GM23248 (cell line): ENCODE measurements around the gene THOP1. TPM values are rescaled to one million over a fixed set of nuclear protein-coding genes. Genes with fewer than 3 reads are reported as not detected.

Source experiments
- DNase-seq: peaks from one replicate; pipeline ENCODE4 v3.0.0-alpha.2; 2015
- H2AFZ ChIP-seq: fragments of 200-600 bp; sonication (generic); 2 replicates; pipeline ENCODE4 v1.6.1; 2016; ENCODE audit warnings: antibody characterized with exemption
- H3F3A ChIP-seq: fragments of 200-600 bp; sonication (generic); 2 replicates; pipeline ENCODE4 v1.6.1; 2016; ENCODE audit warnings: mild to moderate bottlenecking, antibody characterized with exemption, mixed run types; ENCODE audit not compliant: insufficient read depth
- H3K27ac ChIP-seq: fragments of 200-600 bp; sonication (generic); 2 replicates; pipeline ENCODE4 v1.5.1; 2016; ENCODE audit warnings: mild to moderate bottlenecking
- H3K27me3 ChIP-seq: fragments of 200-600 bp; sonication (generic); replicated peaks from 2 replicates; pipeline ENCODE4 v1.6.1; 2016; ENCODE audit warnings: mild to moderate bottlenecking; ENCODE audit not compliant: insufficient read depth
- H3K36me3 ChIP-seq: fragments of 200-600 bp; sonication (generic); 2 replicates; pipeline ENCODE4 v1.6.1; 2016; ENCODE audit warnings: low read depth, mild to moderate bottlenecking
- H3K4me1 ChIP-seq: fragments of 200-600 bp; sonication (generic); 2 replicates; pipeline ENCODE4 v1.6.1; 2016; ENCODE audit warnings: mild to moderate bottlenecking; ENCODE audit not compliant: insufficient read depth
- H3K4me2 ChIP-seq: fragments of 200-600 bp; sonication (generic); one replicate; pipeline ENCODE4 v1.6.1; 2016; ENCODE audit warnings: mild to moderate bottlenecking; ENCODE audit not compliant: unreplicated experiment
- H3K4me3 ChIP-seq: fragments of 200-600 bp; sonication (generic); 2 replicates; pipeline ENCODE4 v1.5.1; 2016; ENCODE audit warnings: mild to moderate bottlenecking
- H3K79me2 ChIP-seq: fragments of 200-600 bp; sonication (generic); 2 replicates; pipeline ENCODE4 v1.6.1; 2016; ENCODE audit warnings: mild to moderate bottlenecking; ENCODE audit not compliant: insufficient read depth
- H3K9ac ChIP-seq: fragments of 200-600 bp; sonication (generic); 2 replicates; pipeline ENCODE4 v1.6.1; 2016; ENCODE audit warnings: mild to moderate bottlenecking
- H3K9me2 ChIP-seq: fragments of 200-600 bp; sonication (generic); 2 replicates; pipeline ENCODE4 v1.6.1; 2016; ENCODE audit warnings: mixed run types, mild to moderate bottlenecking, moderate library complexity; ENCODE audit not compliant: insufficient read depth
- H3K9me3 ChIP-seq: fragments of 200-600 bp; sonication (generic); one replicate; pipeline ENCODE4 v1.6.1; 2017; ENCODE audit warnings: low read depth
- H4K20me1 ChIP-seq: fragments of 200-600 bp; sonication (generic); 2 replicates; pipeline ENCODE4 v1.6.0; 2016; ENCODE audit not compliant: insufficient read depth
- EZH2 ChIP-seq: fragments of 200-600 bp; sonication (generic); IDR thresholded peaks from 2 replicates; pipeline ENCODE4 v1.6.1; 2018; ENCODE audit warnings: antibody characterized with exemption, mild to moderate bottlenecking; ENCODE audit not compliant: insufficient read depth, poor library complexity, severe bottlenecking
- EZH2phosphoT487 ChIP-seq: fragments of 200-600 bp; sonication (generic); IDR thresholded peaks from 2 replicates; pipeline ENCODE4 v1.6.1; 2018; ENCODE audit warnings: antibody characterized with exemption, moderate library complexity, mild to moderate bottlenecking, low read depth; ENCODE audit not compliant: insufficient read depth
- WGBS, 2 experiments: methylation state at CpG; one replicate each; pipeline ENCODE4 v1.1.6; 2015 to 2017; ENCODE audit warnings: low lambda C conversion rate in 2 of 2, low coverage in 1 of 2; ENCODE audit errors: missing lambda C conversion rate in 2 of 2; 5-methylcytosine and 5-hydroxymethylcytosine counted together
- in situ Hi-C: fragments of 300-500 bp; cut with MboI; formaldehyde crosslinking; loops from 2 replicates; pipeline ENCODE4 v1.15.0; 2020
- polyA plus RNA-seq: library from polyadenylated mRNA; unstranded; fragments of >200 nt; fragmentation: Nextera tagmentation; extraction: Ambion mirVana; gene quantifications from 2 replicates; pipeline ENCODE4 v1.2.1, GENCODE V29; 2016
- total RNA-seq: library from RNA; depleted of rRNA; stranded (reverse); fragments of >200 nt; shearing (Covaris generic); gene quantifications from 2 replicates; pipeline ENCODE4 v1.2.3, GENCODE V29; 2014; rRNA removed

THOP1 gene
- total RNA-seq (136 and 153 TPM in 2 replicates), polyA plus RNA-seq (64.8 and 70.0 TPM in 2 replicates)

GRCh38 chr19:2785244-2785997 is at the start of gene THOP1:
Gene THOP1 (plus strand): TSS chr19:2785503. CDS start chr19:2785663, 160 bp downstream.
- peak within 1 kb of the TSS; percentile 90 for H3K4me2 ChIP-seq
- peak within 1 kb of the TSS; percentile 87 for H2AFZ ChIP-seq
- no peaks in the 10 kb centered on the region for H3K27me3 ChIP-seq
- peaks cover 75% of the 10 kb centered on the region for H3K79me2 ChIP-seq
- H3F3A ChIP-seq, result peaks cover 7% of the 10 kb centered on the region
- peak; percentile 100 for DNase-seq
- H3K9me2 ChIP-seq, result no peaks in the 10 kb centered on the region
- H3K4me3 ChIP-seq, result peak within 1 kb of the TSS; percentile 91
- WGBS, 2 experiments, result 1 to 2% methylated on average over 33 to 56 of the region's 78 CpGs
- TF ChIP-seq EZH2phosphoT487, result no peak
- TF ChIP-seq EZH2, result no peak
- H3K4me1 ChIP-seq, result peaks cover 24% of the 10 kb centered on the region
- H3K27ac ChIP-seq, result peak within 1 kb of the TSS; percentile 67
- peak within 1 kb of the TSS; percentile 90 for H3K9ac ChIP-seq
- no peaks in the 10 kb centered on the region for H4K20me1 ChIP-seq
- H3K9me3 ChIP-seq, result no peaks in the 10 kb centered on the region
- H3K36me3 ChIP-seq, result no peaks in the 10 kb centered on the region
- in situ Hi-C loops, result no loop called here

GRCh38 chr19:2736550-2737190 is 48.6 kb upstream of the THOP1 start:
- Histone ChIP-seq H3K36me3 (no peaks in the 10 kb centered on the region; the same call in 1 of the 2 replicates), H3K9ac (no peak overlapping the region), H3K9me2 (no peaks in the 10 kb centered on the region), H4K20me1 (no peaks in the 10 kb centered on the region), H3F3A (no peaks in the 10 kb centered on the region), H2AFZ (no peak overlapping the region), H3K27ac (no peak overlapping the region), H3K4me3 (no peak overlapping the region), H3K79me2 (peaks cover 15% of the 10 kb centered on the region), H3K4me2 (no peak overlapping the region), H3K27me3 (no peaks in the 10 kb centered on the region), H3K4me1 (no peaks in the 10 kb centered on the region), H3K9me3 (no peaks in the 10 kb centered on the region)
- TF ChIP-seq EZH2, result no peak
- no peak for TF ChIP-seq EZH2phosphoT487
- 95 to 98% methylated on average over 15 of the region's 15 CpGs for WGBS, 2 experiments
- DNase-seq, result no peak
- in situ Hi-C loops, result no loop called here

GRCh38 chr19:2739602-2740313 is 45.5 kb upstream of the THOP1 start, which contains the start of gene SLC39A3:
Gene SLC39A3 (minus strand): TSS chr19:2740017. CDS start chr19:2737257, 2,760 bp downstream.
- DNase-seq, result peak; percentile 96
- Histone ChIP-seq H3K79me2 (peaks cover 15% of the 10 kb centered on the region), H3K9me3 (no peaks in the 10 kb centered on the region), H3K9ac (peak within 1 kb of the TSS; percentile 82), H3K4me3 (peak within 1 kb of the TSS; percentile 93), H3K36me3 (no peaks in the 10 kb centered on the region; the same call in 1 of the 2 replicates), H3F3A (no peaks in the 10 kb centered on the region), H3K9me2 (no peaks in the 10 kb centered on the region), H3K4me1 (no peaks in the 10 kb centered on the region), H4K20me1 (no peaks in the 10 kb centered on the region), H3K27me3 (no peaks in the 10 kb centered on the region), H3K27ac (no peak within 1 kb of the TSS; the same call in 1 of the 2 replicates), H2AFZ (peak within 1 kb of the TSS; percentile 89), H3K4me2 (peak within 1 kb of the TSS; percentile 94)
- 1 to 3% methylated on average over 40 to 62 of the region's 64 CpGs for WGBS, 2 experiments
- in situ Hi-C loops, result no loop called here
- TF ChIP-seq EZH2 (no peak), EZH2phosphoT487 (no peak)

- no peaks in the 10 kb centered on the region for H3K9me3 ChIP-seq
- in situ Hi-C loops, result no loop called here
- H3K27ac ChIP-seq, result no peak overlapping the region
- H3K79me2 ChIP-seq, result peaks cover 15% of the 10 kb centered on the region
- H3F3A ChIP-seq, result no peaks in the 10 kb centered on the region
- H3K4me2 ChIP-seq, result no peak overlapping the region
- H4K20me1 ChIP-seq, result no peaks in the 10 kb centered on the region
- TF ChIP-seq EZH2phosphoT487 (no peak), EZH2 (no peak)
- no peaks in the 10 kb centered on the region for H3K27me3 ChIP-seq
- no peak overlapping the region for H3K9ac ChIP-seq
- H3K36me3 ChIP-seq, result no peaks in the 10 kb centered on the region; the same call in 1 of the 2 replicates
- H3K4me3 ChIP-seq, result no peak overlapping the region
- DNase-seq, result no peak
- H2AFZ ChIP-seq, result no peak overlapping the region
- 45 to 47% methylated on average over 13 of the region's 13 CpGs for WGBS, 2 experiments
- no peaks in the 10 kb centered on the region for H3K4me1 ChIP-seq
- no peaks in the 10 kb centered on the region for H3K9me2 ChIP-seq
These were observed 45.0 kb upstream of the THOP1 start for GRCh38 chr19:2740314-2740656.
